H9 (cell line): ENCODE results near the gene MNX1. TPM values are rescaled to one million over a fixed set of nuclear protein-coding genes. Genes with fewer than 3 reads are reported as not detected.

ENCODE experiments used
- DNase-seq: peaks from one replicate; pipeline ENCODE4 v3.0.0-alpha.2; 2017
- H2AFZ ChIP-seq: one replicate; pipeline ENCODE4 v1.6.1; 2013; ENCODE audit warnings: mild to moderate bottlenecking, low read length, control low read depth, moderate library complexity
- H2AK5ac ChIP-seq: 2 replicates; pipeline ENCODE4 v1.6.1; 2013; ENCODE audit warnings: low read length, control low read depth, mixed read lengths; ENCODE audit not compliant: insufficient read length
- H2BK120ac ChIP-seq: one replicate; pipeline ENCODE4 v1.6.1; 2013; ENCODE audit warnings: low read depth, mild to moderate bottlenecking, low read length, control low read depth, inconsistent platforms; ENCODE audit not compliant: poor library complexity, severe bottlenecking
- H2BK12ac ChIP-seq: 2 replicates; pipeline ENCODE4 v1.6.1; 2013; ENCODE audit warnings: low read length, control low read depth, mixed read lengths, low read depth; ENCODE audit not compliant: insufficient read length
- H2BK15ac ChIP-seq: 2 replicates; pipeline ENCODE4 v1.6.1; 2013; ENCODE audit warnings: low read depth, low read length, control low read depth
- H2BK20ac ChIP-seq: one replicate; pipeline ENCODE4 v1.6.1; 2013; ENCODE audit warnings: low read depth, mild to moderate bottlenecking, low read length, control low read depth, inconsistent platforms; ENCODE audit not compliant: poor library complexity, severe bottlenecking
- H2BK5ac ChIP-seq: 2 replicates; pipeline ENCODE4 v1.6.1; 2013; ENCODE audit warnings: low read length, control low read depth, mixed read lengths; ENCODE audit not compliant: insufficient read length
- H3K14ac ChIP-seq: 2 replicates; pipeline ENCODE4 v1.6.1; 2013; ENCODE audit warnings: low read length, control low read depth; ENCODE audit not compliant: insufficient read depth
- H3K18ac ChIP-seq: 2 replicates; pipeline ENCODE4 v1.6.1; 2013; ENCODE audit warnings: low read depth, mild to moderate bottlenecking, mixed read lengths, low read length, control low read depth; ENCODE audit not compliant: insufficient read length
- H3K23ac ChIP-seq: 2 replicates; pipeline ENCODE4 v1.6.1; 2013; ENCODE audit warnings: low read length, control low read depth, mixed read lengths, low read depth; ENCODE audit not compliant: insufficient read length
- H3K23me2 ChIP-seq: 2 replicates; pipeline ENCODE4 v1.6.1; 2013; ENCODE audit warnings: low read depth, mild to moderate bottlenecking, mixed read lengths, low read length, control low read depth; ENCODE audit not compliant: insufficient read length, poor library complexity, severe bottlenecking
- H3K27ac ChIP-seq: 2 replicates; pipeline ENCODE4 v1.5.1; 2013; ENCODE audit warnings: low read length, control low read depth, mixed read lengths, low read depth; ENCODE audit not compliant: insufficient read length
- H3K27me3 ChIP-seq: 2 replicates; pipeline ENCODE4 v1.6.1; 2013; ENCODE audit warnings: low read length, control low read depth, inconsistent platforms; ENCODE audit not compliant: insufficient read depth
- H3K4ac ChIP-seq: 2 replicates; pipeline ENCODE4 v1.6.1; 2013; ENCODE audit warnings: low read depth, mild to moderate bottlenecking, control low read depth, inconsistent platforms, low read length, moderate library complexity
- H3K4me1 ChIP-seq: 2 replicates; pipeline ENCODE4 v1.6.1; 2013; ENCODE audit warnings: low read length, control low read depth, inconsistent platforms; ENCODE audit not compliant: insufficient read depth
- H3K4me2 ChIP-seq: 2 replicates; pipeline ENCODE4 v1.6.1; 2013; ENCODE audit warnings: low read length, control low read depth, mixed read lengths; ENCODE audit not compliant: insufficient read length, insufficient read depth
- H3K56ac ChIP-seq: 2 replicates; pipeline ENCODE4 v1.6.1; 2013; ENCODE audit warnings: low read depth, mild to moderate bottlenecking, mixed read lengths, low read length, control low read depth; ENCODE audit not compliant: insufficient read length
- H3K79me1 ChIP-seq: 2 replicates; pipeline ENCODE4 v1.6.1; 2013; ENCODE audit warnings: low read depth, mild to moderate bottlenecking, moderate library complexity, low read length, control low read depth, inconsistent platforms; ENCODE audit not compliant: insufficient read depth, poor library complexity, severe bottlenecking
- H3K79me2 ChIP-seq: 2 replicates; pipeline ENCODE4 v1.6.1; 2013; ENCODE audit warnings: low read length, control low read depth, inconsistent platforms; ENCODE audit not compliant: insufficient read depth
- H3K9ac ChIP-seq: 2 replicates; pipeline ENCODE4 v1.6.1; 2013; ENCODE audit warnings: low read length, control low read depth, mixed read lengths; ENCODE audit not compliant: insufficient read length; ENCODE audit errors: extremely low read depth
- H3K9me3 ChIP-seq: one replicate; pipeline ENCODE4 v1.6.1; 2013; ENCODE audit warnings: low read depth, low read length, inconsistent platforms; ENCODE audit not compliant: control insufficient read depth
- H3T11ph ChIP-seq: one replicate; pipeline ENCODE4 v1.6.1; 2013; ENCODE audit warnings: mild to moderate bottlenecking, low read length, control low read depth, inconsistent platforms
- H4K20me1 ChIP-seq: one replicate; pipeline ENCODE4 v1.6.1; 2013; ENCODE audit not compliant: control insufficient read depth, insufficient read length, insufficient read depth
- H4K5ac ChIP-seq: 2 replicates; pipeline ENCODE4 v1.6.1; 2013; ENCODE audit warnings: low read depth, mild to moderate bottlenecking, mixed read lengths, low read length, control low read depth; ENCODE audit not compliant: insufficient read length
- H4K8ac ChIP-seq: replicated peaks from 2 replicates; pipeline ENCODE4 v1.6.1; 2013; ENCODE audit warnings: low read length, control low read depth, mixed read lengths, low read depth; ENCODE audit not compliant: insufficient read length
- H4K91ac ChIP-seq: 2 replicates; pipeline ENCODE4 v1.6.1; 2013; ENCODE audit warnings: low read depth, mild to moderate bottlenecking, moderate library complexity, mixed read lengths, low read length, control low read depth; ENCODE audit not compliant: insufficient read length
- H3K27ac Mint-ChIP-seq, 3 experiments: 2 replicates in 2 of 3; 3 replicates in 1 of 3; pipeline ENCODE4 v1.8.0; 2020 to 2021; ENCODE audit warnings: mixed read lengths in 3 of 3, mild to moderate bottlenecking in 1 of 3, moderate library complexity in 1 of 3
- H3K27me3 Mint-ChIP-seq: 2 replicates; pipeline ENCODE4 v1.8.0; 2021; ENCODE audit warnings: low read depth, mild to moderate bottlenecking, moderate library complexity, mixed read lengths
- H3K36me3 Mint-ChIP-seq, 3 experiments: 2 replicates in 2 of 3; 3 replicates in 1 of 3; pipeline ENCODE4 v1.8.0; 2020 to 2021; ENCODE audit warnings: low read depth in 3 of 3, mixed read lengths in 3 of 3; ENCODE audit not compliant: insufficient read depth in 1 of 3
- H3K4me1 Mint-ChIP-seq, 2 experiments: 2 replicates each; pipeline ENCODE4 v1.8.0; 2020; ENCODE audit warnings: mixed read lengths in 2 of 2
- H3K4me3 Mint-ChIP-seq, 2 experiments: 2 replicates in 1 of 2; 3 replicates in 1 of 2; pipeline ENCODE4 v1.8.0; 2020 to 2021; ENCODE audit warnings: mild to moderate bottlenecking in 2 of 2, mixed read lengths in 2 of 2, moderate library complexity in 1 of 2
- H3K9me3 Mint-ChIP-seq, 2 experiments: 2 replicates in 1 of 2; 3 replicates in 1 of 2; pipeline ENCODE4 v1.8.0; 2020; ENCODE audit warnings: mild to moderate bottlenecking in 2 of 2, mixed read lengths in 2 of 2, moderate library complexity in 1 of 2
- CTCF ChIP-seq: fragments of 200-600 bp; sonication (generic); conservative IDR thresholded peaks from 3 replicates; pipeline ENCODE4 v1.8.0; 2021; ENCODE audit warnings: antibody characterized with exemption, mild to moderate bottlenecking
- WGBS: extraction: QIAGEN DNeasy Blood & Tissue Kit; methylation state at CpG from one replicate; pipeline ENCODE4 v1.1.7; 2013; ENCODE audit warnings: missing lambda C conversion rate, low lambda C conversion rate, mixed read lengths; ENCODE audit not compliant: insufficient read length; ENCODE audit errors: extremely low coverage; 5-methylcytosine and 5-hydroxymethylcytosine counted together
- total RNA-seq: library from RNA; stranded (reverse); gene quantifications from 2 replicates; pipeline ENCODE4 v1.2.1, GENCODE V29; 2021

MNX1 gene
- total RNA-seq, 1 experiment from 2014 or later, result not detected

DNA sequence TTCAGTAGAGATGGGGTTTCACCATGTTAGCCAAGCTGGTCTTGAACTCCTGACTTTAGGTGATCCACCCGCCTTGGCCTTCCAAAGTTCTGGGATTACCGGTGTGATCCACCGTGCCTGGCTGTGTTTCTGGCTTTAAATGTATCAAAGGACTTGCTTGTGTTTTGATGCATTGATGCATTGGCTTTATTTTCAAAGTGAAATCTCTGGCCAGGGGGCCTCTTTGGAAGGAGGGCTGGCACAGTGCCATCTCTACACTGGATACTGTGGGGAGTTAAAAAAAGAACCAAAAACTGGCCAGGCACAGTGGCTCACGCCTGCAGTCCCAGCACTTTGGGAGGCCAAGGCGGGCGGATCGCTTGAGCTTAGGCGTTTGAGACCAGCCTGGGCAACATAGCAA is 16.0 kb downstream of the MNX1 start:
- peaks cover 85% of the 10 kb centered on the region for H3K27me3 Mint-ChIP-seq
- H3K27ac Mint-ChIP-seq, result no peak overlapping the region
- WGBS, result no CpG with 5 or more reads among the region's 8 CpGs

More for the DNA sequence above, 16.0 kb downstream of the MNX1 start:
- H3K9ac ChIP-seq, result no peak overlapping the region
- H2BK120ac ChIP-seq, result no peak overlapping the region
- H3K27ac ChIP-seq, result no peak overlapping the region
- H3K79me2 ChIP-seq, result no peaks in the 10 kb centered on the region
- no peak overlapping the region for H4K8ac ChIP-seq
- no peak overlapping the region for H2BK5ac ChIP-seq
- no peak overlapping the region for H2BK15ac ChIP-seq
- H2AFZ ChIP-seq, result no peak overlapping the region
- no peak overlapping the region for H2BK20ac ChIP-seq
- H2BK12ac ChIP-seq, result no peak overlapping the region
- no peak overlapping the region for H3K56ac ChIP-seq
- H3K4me2 ChIP-seq, result no peak overlapping the region
- H3K18ac ChIP-seq, result no peak overlapping the region
- Mint-ChIP-seq H3K9me3 (no peaks in the 10 kb centered on the region), H3K4me3 (no peak overlapping the region), H3K36me3 (no peaks in the 10 kb centered on the region; a peak in 1 of 7 replicates), H3K4me1 (peaks cover 2 to 7% of the 10 kb centered on the region in 2 experiments; a peak in 3 of 4 replicates)
- no peak for DNase-seq
- no peak overlapping the region for H4K5ac ChIP-seq
- no peak overlapping the region for H3T11ph ChIP-seq
- H3K14ac ChIP-seq, result no peak overlapping the region
- H4K91ac ChIP-seq, result no peak overlapping the region
- H4K20me1 ChIP-seq, result no peaks in the 10 kb centered on the region
- peaks cover 32% of the 10 kb centered on the region; the same call in 1 of the 2 replicates for H3K27me3 ChIP-seq
- no peak overlapping the region for H3K23ac ChIP-seq
- no peak for TF ChIP-seq CTCF
- H3K4ac ChIP-seq, result no peak overlapping the region
- H3K9me3 ChIP-seq, result no peaks in the 10 kb centered on the region
- H3K79me1 ChIP-seq, result no peaks in the 10 kb centered on the region
- H3K23me2 ChIP-seq, result peaks cover 2% of the 10 kb centered on the region
- no peaks in the 10 kb centered on the region for H3K4me1 ChIP-seq
- no peak overlapping the region for H2AK5ac ChIP-seq
